WTC11 (cell line): ENCODE measurements around the gene IRF8. TPM values are rescaled to one million over a fixed set of nuclear protein-coding genes. Genes with fewer than 3 reads are reported as not detected.

Source experiments
- ATAC-seq: fragments of 200-7000 bp; cut with Tn5 transposase; 2 replicates; pipeline ENCODE4 v1.10.0; 2021; ENCODE audit warnings: mild to moderate bottlenecking, moderate library complexity
- CTCF ChIA-PET: fragments of 300-600 bp; sonication (Branson Sonifier 250); formaldehyde crosslinking; loops from one replicate; lab custom pipeline; 2021; ENCODE audit warnings: antibody characterized with exemption; lab: Charles Lee
- POLR2A ChIA-PET: fragments of 350-600 bp; sonication (Branson Sonifier 250); formaldehyde crosslinking; loops from one replicate; lab custom pipeline; 2021; ENCODE audit warnings: antibody characterized with exemption; lab: Charles Lee
- DNase-seq: peaks from one replicate; pipeline ENCODE4 v3.0.0; 2021; ENCODE audit warnings: low spot score
- H3K27ac Mint-ChIP-seq: 2 replicates; pipeline ENCODE4 v1.8.0; 2021; ENCODE audit warnings: mixed read lengths
- H3K27me3 Mint-ChIP-seq: 2 replicates; pipeline ENCODE4 v1.8.0; 2021; ENCODE audit warnings: low read depth, mild to moderate bottlenecking, moderate library complexity, mixed read lengths
- H3K36me3 Mint-ChIP-seq: 2 replicates; pipeline ENCODE4 v1.8.0; 2021; ENCODE audit warnings: mixed read lengths
- H3K4me1 Mint-ChIP-seq: 2 replicates; pipeline ENCODE4 v1.8.0; 2022; ENCODE audit warnings: mixed read lengths
- H3K4me3 Mint-ChIP-seq: 2 replicates; pipeline ENCODE4 v1.8.0; 2021; ENCODE audit warnings: mild to moderate bottlenecking, moderate library complexity, mixed read lengths
- H3K9me3 Mint-ChIP-seq: 2 replicates; pipeline ENCODE4 v1.8.0; 2021; ENCODE audit warnings: mixed read lengths
- CDX4 ChIP-seq: fragments of 250-450 bp; sonication (Bioruptor Pico); IDR thresholded peaks from 2 replicates; pipeline ENCODE4 v1.9.0; 2021; ENCODE audit warnings: moderate library complexity, mild to moderate bottlenecking, inconsistent platforms, borderline replicate concordance
- CREM ChIP-seq: sonication (generic); formaldehyde crosslinking; IDR thresholded peaks from 2 replicates; pipeline ENCODE4 v1.8.1; 2022; ENCODE audit warnings: mild to moderate bottlenecking, missing genetic modification reagents, moderate library complexity
- GRHL2 ChIP-seq: fragments of 250-450 bp; sonication (Bioruptor Pico); IDR thresholded peaks from 2 replicates; pipeline ENCODE4 v1.8.0; 2022; ENCODE audit warnings: mild to moderate bottlenecking, moderate library complexity; ENCODE audit not compliant: insufficient replicate concordance, severe bottlenecking
- HMGA2 ChIP-seq: fragments of 250-450 bp; sonication (Bioruptor Pico); IDR thresholded peaks from 2 replicates; pipeline ENCODE4 v1.4.0; 2021; ENCODE audit warnings: mild to moderate bottlenecking, moderate library complexity
- JAZF1 ChIP-seq: fragments of 250-450 bp; sonication (Bioruptor Pico); IDR thresholded peaks from 2 replicates; pipeline ENCODE4 v1.9.0; 2021; ENCODE audit warnings: moderate library complexity, mild to moderate bottlenecking, inconsistent platforms
- NFATC4 ChIP-seq: fragments of 250-450 bp; sonication (Bioruptor Pico); IDR thresholded peaks from 2 replicates; pipeline ENCODE4 v1.9.0; 2021; ENCODE audit warnings: mild to moderate bottlenecking
- NR2C2 ChIP-seq: sonication (generic); formaldehyde crosslinking; IDR thresholded peaks from 2 replicates; pipeline ENCODE4 v1.8.0; 2022; ENCODE audit warnings: mild to moderate bottlenecking, missing genetic modification reagents
- SMAD3 ChIP-seq: sonication (generic); formaldehyde crosslinking; IDR thresholded peaks from 2 replicates; pipeline ENCODE4 v1.8.0; 2022; ENCODE audit warnings: missing genetic modification reagents, mild to moderate bottlenecking, borderline replicate concordance
- STAT6 ChIP-seq: sonication (generic); formaldehyde crosslinking; conservative IDR thresholded peaks from 2 replicates; pipeline ENCODE4 v1.8.1; 2023; ENCODE audit warnings: mild to moderate bottlenecking, low read depth, missing genetic modification reagents, moderate library complexity
- TEAD4 ChIP-seq: sonication (generic); formaldehyde crosslinking; IDR thresholded peaks from 2 replicates; pipeline ENCODE4 v1.8.0; 2022; ENCODE audit warnings: mild to moderate bottlenecking, missing genetic modification reagents
- TP53 ChIP-seq: sonication (generic); formaldehyde crosslinking; IDR thresholded peaks from 2 replicates; pipeline ENCODE4 v1.8.1; 2023; ENCODE audit warnings: mild to moderate bottlenecking, missing genetic modification reagents
- ZNF232 ChIP-seq: sonication (generic); formaldehyde crosslinking; IDR thresholded peaks from 2 replicates; pipeline ENCODE4 v1.8.0; 2022; ENCODE audit warnings: mild to moderate bottlenecking, missing genetic modification reagents
- total RNA-seq: library from RNA; stranded (reverse); gene quantifications from 3 replicates; pipeline ENCODE4 v1.2.3, GENCODE V29; 2021
- TF ChIP-seq, protein P1 (sequence below): fragments of 250-450 bp; sonication (Bioruptor Pico); IDR thresholded peaks from 2 replicates; pipeline ENCODE4 v1.8.0; 2021; ENCODE audit warnings: mild to moderate bottlenecking
- TF ChIP-seq, protein P2 (sequence below): sonication (generic); formaldehyde crosslinking; IDR thresholded peaks from 2 replicates; pipeline ENCODE4 v1.8.1; 2022; ENCODE audit warnings: mild to moderate bottlenecking, missing genetic modification reagents, moderate library complexity, borderline replicate concordance
- TF ChIP-seq, protein P3 (sequence below): sonication (generic); formaldehyde crosslinking; IDR thresholded peaks from 2 replicates; pipeline ENCODE4 v1.8.0; 2022; ENCODE audit warnings: mild to moderate bottlenecking, missing genetic modification reagents

The IRF8 gene
- total RNA-seq, 1 experiment from 2014 or later, result 1.1 TPM

DNA sequence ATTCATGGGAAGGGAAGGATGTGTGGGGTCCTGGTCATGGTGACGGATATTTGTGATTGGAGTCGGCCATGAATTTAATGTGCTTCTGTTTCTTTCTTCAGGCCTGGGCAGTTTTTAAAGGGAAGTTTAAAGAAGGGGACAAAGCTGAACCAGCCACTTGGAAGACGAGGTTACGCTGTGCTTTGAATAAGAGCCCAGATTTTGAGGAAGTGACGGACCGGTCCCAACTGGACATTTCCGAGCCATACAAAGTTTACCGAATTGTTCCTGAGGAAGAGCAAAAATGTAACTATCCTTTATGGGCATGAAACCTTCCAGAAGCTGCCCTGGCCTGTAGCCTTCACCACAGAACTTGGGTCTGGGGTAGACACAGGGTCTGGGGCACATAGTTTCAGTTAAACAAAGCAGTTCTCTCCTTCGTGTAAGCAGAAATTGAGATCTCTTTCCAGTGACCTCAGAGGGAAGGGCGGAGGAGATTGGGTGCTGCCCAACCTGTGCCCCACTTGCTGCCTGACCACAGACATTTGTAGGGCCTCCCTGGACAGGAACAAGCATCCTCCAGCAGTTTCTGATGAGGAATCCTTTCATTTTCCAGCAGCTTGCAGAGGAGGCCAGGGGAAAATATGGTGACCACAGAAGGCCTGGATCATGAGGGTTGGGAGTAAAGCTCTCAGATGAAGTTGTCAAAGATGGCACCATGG lies 10.1 kb downstream of the IRF8 start (continued):
- no peak for TF ChIP-seq NFATC4 (CRISPR knock-in tag)
- TF ChIP-seq, all 79 proteins: peak for 0

DNA sequence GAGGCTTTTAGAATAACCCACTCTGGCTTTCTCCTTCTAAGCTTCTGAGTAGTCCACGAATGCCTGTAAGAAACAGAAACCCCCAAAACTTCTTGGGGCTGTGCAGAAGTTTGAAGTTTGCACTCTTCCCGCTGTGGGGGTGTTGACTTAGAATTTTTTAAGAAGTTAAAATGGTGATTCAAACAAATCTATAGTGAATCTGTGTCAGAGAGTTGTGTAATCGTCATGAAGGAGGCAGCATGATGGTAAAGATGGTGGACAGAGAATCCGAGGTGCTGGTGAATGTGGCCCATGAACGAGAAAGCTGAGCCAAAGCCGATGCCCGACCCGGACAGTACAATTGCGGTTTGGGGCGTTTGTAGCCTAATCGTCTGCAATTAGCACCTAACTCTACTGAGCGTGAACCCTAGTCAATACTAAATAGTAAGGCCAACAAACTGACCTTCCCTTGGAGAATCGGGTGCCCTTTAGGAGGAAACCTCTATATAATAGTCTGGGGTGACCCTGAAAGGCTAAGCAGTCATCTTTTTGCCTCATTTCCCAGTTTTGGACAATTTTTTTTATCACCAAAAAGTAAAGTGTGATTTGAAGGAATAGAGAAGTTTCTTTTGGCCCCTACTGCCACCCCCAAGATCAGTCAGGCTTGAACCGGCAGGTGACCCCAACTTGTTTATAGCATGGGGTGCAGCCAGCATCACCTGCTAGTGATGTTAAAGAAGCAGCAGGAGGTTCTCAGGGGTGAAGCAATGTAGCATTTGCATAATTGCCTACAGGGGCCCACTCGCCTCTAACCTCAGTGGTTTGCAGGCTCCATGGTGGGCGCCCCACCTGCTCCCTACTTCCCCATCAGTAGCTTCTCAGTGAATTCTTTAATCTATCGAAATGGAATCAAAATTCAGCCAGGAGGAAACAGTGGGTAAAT lies 11.2 kb downstream of the IRF8 start:
- no peak for TF ChIP-seq CDX4 (CRISPR knock-in tag)
- ChIA-PET POLR2A (no interaction called here), CTCF (interaction anchor here (2.5 kb wide), 1 partner anchor 89 kb away, joined by 13 read pairs; no protein-coding TSS in a partner anchor)
- H3K27ac Mint-ChIP-seq, result no peak overlapping the region
- no peak for DNase-seq
- peaks cover 29% of the 10 kb centered on the region for H3K4me1 Mint-ChIP-seq
- no peak for ATAC-seq
- H3K9me3 Mint-ChIP-seq, result peaks cover 12% of the 10 kb centered on the region; the same call in 1 of the 2 replicates
- no peaks in the 10 kb centered on the region for H3K36me3 Mint-ChIP-seq
- no peak overlapping the region for H3K4me3 Mint-ChIP-seq
- peaks cover 6% of the 10 kb centered on the region for H3K27me3 Mint-ChIP-seq

DNA sequence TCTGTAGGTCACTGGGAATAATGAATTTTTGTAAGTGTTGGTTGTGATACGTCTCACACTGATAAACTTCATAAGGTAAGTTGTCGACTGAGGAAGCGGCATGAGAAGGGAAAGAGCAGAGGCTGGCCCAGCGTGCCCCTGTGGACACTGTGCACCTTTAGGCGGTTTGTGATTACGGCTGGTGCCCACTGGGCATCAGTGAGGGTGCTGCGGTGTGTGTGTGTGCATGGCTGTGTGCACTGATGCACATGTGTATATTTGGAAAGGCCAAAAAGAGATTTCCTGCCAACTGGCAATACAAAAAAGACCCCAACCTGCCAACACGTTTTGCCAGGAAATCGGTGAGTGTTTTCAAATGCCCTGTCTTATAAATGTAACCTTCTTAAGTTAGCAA lies 11.9 kb downstream of the IRF8 start:
- peaks cover 6% of the 10 kb centered on the region for H3K27me3 Mint-ChIP-seq
- no peak for TF ChIP-seq NR2C2 (CRISPR knock-in tag)
- TF ChIP-seq TP53 (CRISPR knock-in tag), result no peak
- ATAC-seq (no peak), DNase-seq (no peak)
- H3K4me1 Mint-ChIP-seq, result peaks cover 29% of the 10 kb centered on the region
- H3K27ac Mint-ChIP-seq, result no peak overlapping the region
- CTCF ChIA-PET, result interaction anchor here (1.4 kb wide), 1 partner anchor 90 kb away, joined by 4 read pairs; no protein-coding TSS in a partner anchor
- H3K36me3 Mint-ChIP-seq, result no peaks in the 10 kb centered on the region
- H3K9me3 Mint-ChIP-seq, result peaks cover 6% of the 10 kb centered on the region; the same call in 1 of the 2 replicates
- no peak overlapping the region for H3K4me3 Mint-ChIP-seq
- POLR2A ChIA-PET, result no interaction called here

- no peak for ATAC-seq
- ChIA-PET CTCF (interaction anchor here (1.0 to 1.9 kb wide), 3 partner anchors 17 to 92 kb away, joined by 4 to 8 read pairs (median 5); no protein-coding TSS in a partner anchor), POLR2A (interaction anchor here (0.8 kb wide), 1 partner anchor 14 kb away, joined by 3 read pairs; no protein-coding TSS in a partner anchor)
- no peak overlapping the region for H3K4me3 Mint-ChIP-seq
- no peaks in the 10 kb centered on the region for H3K36me3 Mint-ChIP-seq
- H3K4me1 Mint-ChIP-seq, result peaks cover 30% of the 10 kb centered on the region
- H3K27me3 Mint-ChIP-seq, result peaks cover 6% of the 10 kb centered on the region
- peaks cover under 1% of the 10 kb centered on the region; the same call in 1 of the 2 replicates for H3K9me3 Mint-ChIP-seq
- no peak for DNase-seq
- no peak overlapping the region for H3K27ac Mint-ChIP-seq
- TF ChIP-seq CREM, result no peak
- TF ChIP-seq, protein P1, sequence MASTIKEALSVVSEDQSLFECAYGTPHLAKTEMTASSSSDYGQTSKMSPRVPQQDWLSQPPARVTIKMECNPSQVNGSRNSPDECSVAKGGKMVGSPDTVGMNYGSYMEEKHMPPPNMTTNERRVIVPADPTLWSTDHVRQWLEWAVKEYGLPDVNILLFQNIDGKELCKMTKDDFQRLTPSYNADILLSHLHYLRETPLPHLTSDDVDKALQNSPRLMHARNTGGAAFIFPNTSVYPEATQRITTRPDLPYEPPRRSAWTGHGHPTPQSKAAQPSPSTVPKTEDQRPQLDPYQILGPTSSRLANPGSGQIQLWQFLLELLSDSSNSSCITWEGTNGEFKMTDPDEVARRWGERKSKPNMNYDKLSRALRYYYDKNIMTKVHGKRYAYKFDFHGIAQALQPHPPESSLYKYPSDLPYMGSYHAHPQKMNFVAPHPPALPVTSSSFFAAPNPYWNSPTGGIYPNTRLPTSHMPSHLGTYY (CRISPR knock-in tag), result no peak
- TF ChIP-seq, protein P2, sequence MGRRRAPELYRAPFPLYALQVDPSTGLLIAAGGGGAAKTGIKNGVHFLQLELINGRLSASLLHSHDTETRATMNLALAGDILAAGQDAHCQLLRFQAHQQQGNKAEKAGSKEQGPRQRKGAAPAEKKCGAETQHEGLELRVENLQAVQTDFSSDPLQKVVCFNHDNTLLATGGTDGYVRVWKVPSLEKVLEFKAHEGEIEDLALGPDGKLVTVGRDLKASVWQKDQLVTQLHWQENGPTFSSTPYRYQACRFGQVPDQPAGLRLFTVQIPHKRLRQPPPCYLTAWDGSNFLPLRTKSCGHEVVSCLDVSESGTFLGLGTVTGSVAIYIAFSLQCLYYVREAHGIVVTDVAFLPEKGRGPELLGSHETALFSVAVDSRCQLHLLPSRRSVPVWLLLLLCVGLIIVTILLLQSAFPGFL, result no peak
- no peak for TF ChIP-seq STAT6
- TF ChIP-seq, protein P3, sequence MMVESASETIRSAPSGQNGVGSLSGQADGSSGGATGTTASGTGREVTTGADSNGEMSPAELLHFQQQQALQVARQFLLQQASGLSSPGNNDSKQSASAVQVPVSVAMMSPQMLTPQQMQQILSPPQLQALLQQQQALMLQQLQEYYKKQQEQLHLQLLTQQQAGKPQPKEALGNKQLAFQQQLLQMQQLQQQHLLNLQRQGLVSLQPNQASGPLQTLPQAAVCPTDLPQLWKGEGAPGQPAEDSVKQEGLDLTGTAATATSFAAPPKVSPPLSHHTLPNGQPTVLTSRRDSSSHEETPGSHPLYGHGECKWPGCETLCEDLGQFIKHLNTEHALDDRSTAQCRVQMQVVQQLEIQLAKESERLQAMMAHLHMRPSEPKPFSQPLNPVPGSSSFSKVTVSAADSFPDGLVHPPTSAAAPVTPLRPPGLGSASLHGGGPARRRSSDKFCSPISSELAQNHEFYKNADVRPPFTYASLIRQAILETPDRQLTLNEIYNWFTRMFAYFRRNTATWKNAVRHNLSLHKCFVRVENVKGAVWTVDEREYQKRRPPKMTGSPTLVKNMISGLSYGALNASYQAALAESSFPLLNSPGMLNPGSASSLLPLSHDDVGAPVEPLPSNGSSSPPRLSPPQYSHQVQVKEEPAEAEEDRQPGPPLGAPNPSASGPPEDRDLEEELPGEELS (CRISPR knock-in tag), result no peak
- TF ChIP-seq HMGA2 (CRISPR knock-in tag), result no peak
- no peak for TF ChIP-seq JAZF1 (CRISPR knock-in tag)
- no peak for TF ChIP-seq TEAD4
- TF ChIP-seq ZNF232 (CRISPR knock-in tag), result no peak
- TF ChIP-seq GRHL2 (CRISPR knock-in tag), result no peak
- no peak for TF ChIP-seq SMAD3
Measured at GRCh38 chr16:85911251-85911930, 12.4 kb downstream of the IRF8 start.
